A673 (cell line): ENCODE results near the gene CCL1. TPM values are rescaled to one million over a fixed set of nuclear protein-coding genes. Genes with fewer than 3 reads are reported as not detected.

ENCODE experiments used
- BruUV-seq: library from RNA; stranded (reverse); fragments of 400-500 nt; replicated peaks from 2 replicates; lab custom pipeline; 2021; lab: Mats Ljungman, UMichigan
- CTCF ChIA-PET: fragments of 300-600 bp; sonication (Branson Sonifier 250); formaldehyde crosslinking; loops from one replicate; lab custom pipeline; 2022; ENCODE audit warnings: antibody characterized with exemption; lab: Charles Lee
- POLR2A ChIA-PET: fragments of 300-600 bp; sonication (Branson Sonifier 250); formaldehyde crosslinking; loops from one replicate; lab custom pipeline; 2022; ENCODE audit warnings: antibody characterized with exemption; ENCODE audit not compliant: low non-redundant PET; lab: Charles Lee
- DNase-seq: peaks from one replicate; pipeline ENCODE4 v3.0.0-alpha.2; 2015; ENCODE audit warnings: low spot score
- H3K27ac ChIP-seq: fragments of 200-600 bp; sonication (generic); 2 replicates; pipeline ENCODE4 v1.5.1; 2016; ENCODE audit warnings: mixed run types, low read depth, mild to moderate bottlenecking, mixed read lengths, antibody characterized with exemption, low read length; ENCODE audit not compliant: poor library complexity, severe bottlenecking
- H3K27me3 ChIP-seq: fragments of 200-600 bp; sonication (generic); replicated peaks from 2 replicates; pipeline ENCODE4 v1.6.1; 2017; ENCODE audit warnings: mixed run types, low read depth, mild to moderate bottlenecking, mixed read lengths, antibody characterized with exemption, low read length; ENCODE audit not compliant: insufficient read depth, poor library complexity
- H3K36me3 ChIP-seq: fragments of 200-600 bp; sonication (generic); 2 replicates; pipeline ENCODE4 v1.6.1; 2016; ENCODE audit warnings: mixed run types, mild to moderate bottlenecking, mixed read lengths, antibody characterized with exemption, low read length; ENCODE audit not compliant: insufficient read depth, poor library complexity, severe bottlenecking
- H3K4me1 ChIP-seq: fragments of 200-600 bp; sonication (generic); 2 replicates; pipeline ENCODE4 v1.6.1; 2017; ENCODE audit warnings: mixed run types, mild to moderate bottlenecking, mixed read lengths, antibody characterized with exemption, low read length; ENCODE audit not compliant: insufficient read depth, poor library complexity, severe bottlenecking
- H3K4me3 ChIP-seq: fragments of 200-600 bp; sonication (generic); 2 replicates; pipeline ENCODE4 v1.5.1; 2016; ENCODE audit warnings: low read depth, mixed run types, mild to moderate bottlenecking, mixed read lengths, low read length; ENCODE audit not compliant: poor library complexity, severe bottlenecking
- H3K9me3 ChIP-seq: fragments of 200-600 bp; sonication (generic); 2 replicates; pipeline ENCODE4 v1.6.1; 2016; ENCODE audit warnings: mixed run types, low read depth, mild to moderate bottlenecking, mixed read lengths, antibody characterized with exemption, low read length; ENCODE audit not compliant: poor library complexity, severe bottlenecking
- EZH2 ChIP-seq: fragments of 200-600 bp; sonication (generic); IDR thresholded peaks from 2 replicates; pipeline ENCODE4 v1.6.1; 2017; ENCODE audit warnings: borderline replicate concordance, low read depth, mild to moderate bottlenecking, mixed read lengths, antibody characterized with exemption, low read length; ENCODE audit not compliant: poor library complexity, severe bottlenecking
- intact Hi-C: fragments of 100-400 bp; cut with micrococcal nuclease; formaldehyde crosslinking; loops from one replicate; pipeline ENCODE4 v1.10.0; 2022; ENCODE audit not compliant: unreplicated experiment
- total RNA-seq: library from RNA; stranded (reverse); gene quantifications from 2 replicates; pipeline ENCODE4 v1.2.3, GENCODE V29; 2021
- TF ChIP-seq, protein P1 (sequence below): fragments of 300-800, 200-600 bp; sonication (generic); conservative IDR thresholded peaks from 2 replicates; pipeline ENCODE4 v1.5.1; 2017; ENCODE audit warnings: low read depth, mild to moderate bottlenecking, antibody characterized with exemption, low read length, moderate library complexity, mixed read lengths

Gene CCL1
- total RNA-seq, 1 experiment from 2014 or later = not detected

DNA sequence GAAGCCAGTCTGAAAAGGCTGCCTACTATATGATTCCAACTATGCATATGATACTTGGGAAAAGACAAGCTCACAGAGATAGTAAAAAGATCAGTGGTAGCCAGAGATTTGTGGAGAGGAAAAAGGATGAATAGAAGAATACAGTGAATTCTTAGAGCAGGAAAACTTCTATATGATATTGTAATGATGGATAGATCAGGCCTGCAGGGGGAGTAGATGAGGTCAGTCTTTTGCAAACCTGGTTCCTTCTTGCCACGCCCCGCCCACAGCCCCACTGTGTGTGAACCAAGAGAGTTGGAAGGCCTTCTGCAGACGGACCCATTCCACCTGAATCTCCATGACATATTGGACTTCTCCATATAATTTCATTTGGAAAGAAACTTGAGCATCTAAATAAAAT is 44.6 kb downstream of the CCL1 start:
- Histone ChIP-seq H3K27me3 (peaks cover 5% of the 10 kb centered on the region), H3K9me3 (no peaks in the 10 kb centered on the region), H3K36me3 (no peaks in the 10 kb centered on the region), H3K4me3 (no peak overlapping the region), H3K27ac (no peak overlapping the region), H3K4me1 (no peaks in the 10 kb centered on the region)
- BruUV-seq = no TSS peak
- ChIA-PET CTCF (no interaction called here), POLR2A (no interaction called here)
- intact Hi-C loops = no loop called here
- peak; percentile 7 for DNase-seq
- TF ChIP-seq EZH2 = no peak
- TF ChIP-seq, protein P1, sequence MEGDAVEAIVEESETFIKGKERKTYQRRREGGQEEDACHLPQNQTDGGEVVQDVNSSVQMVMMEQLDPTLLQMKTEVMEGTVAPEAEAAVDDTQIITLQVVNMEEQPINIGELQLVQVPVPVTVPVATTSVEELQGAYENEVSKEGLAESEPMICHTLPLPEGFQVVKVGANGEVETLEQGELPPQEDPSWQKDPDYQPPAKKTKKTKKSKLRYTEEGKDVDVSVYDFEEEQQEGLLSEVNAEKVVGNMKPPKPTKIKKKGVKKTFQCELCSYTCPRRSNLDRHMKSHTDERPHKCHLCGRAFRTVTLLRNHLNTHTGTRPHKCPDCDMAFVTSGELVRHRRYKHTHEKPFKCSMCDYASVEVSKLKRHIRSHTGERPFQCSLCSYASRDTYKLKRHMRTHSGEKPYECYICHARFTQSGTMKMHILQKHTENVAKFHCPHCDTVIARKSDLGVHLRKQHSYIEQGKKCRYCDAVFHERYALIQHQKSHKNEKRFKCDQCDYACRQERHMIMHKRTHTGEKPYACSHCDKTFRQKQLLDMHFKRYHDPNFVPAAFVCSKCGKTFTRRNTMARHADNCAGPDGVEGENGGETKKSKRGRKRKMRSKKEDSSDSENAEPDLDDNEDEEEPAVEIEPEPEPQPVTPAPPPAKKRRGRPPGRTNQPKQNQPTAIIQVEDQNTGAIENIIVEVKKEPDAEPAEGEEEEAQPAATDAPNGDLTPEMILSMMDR = 0 out of 2 replicates have a peak, but pooled peaks have one; percentile 17

GRCh38 chr17:34314279-34314678 is 48.8 kb downstream of the CCL1 start:
- Histone ChIP-seq H3K9me3 (no peaks in the 10 kb centered on the region), H3K36me3 (no peaks in the 10 kb centered on the region), H3K27ac (no peak overlapping the region), H3K4me1 (no peaks in the 10 kb centered on the region), H3K27me3 (peaks cover 5% of the 10 kb centered on the region), H3K4me3 (no peak overlapping the region)
- ChIA-PET POLR2A (no interaction called here), CTCF (no interaction called here)
- no TSS peak for BruUV-seq
- intact Hi-C loops = no loop called here
- no peak for DNase-seq
- TF ChIP-seq EZH2 = no peak

GRCh38 chr17:34313164-34313563 is 49.9 kb downstream of the CCL1 start:
- no peak for DNase-seq
- Histone ChIP-seq H3K27me3 (peaks cover 5% of the 10 kb centered on the region), H3K9me3 (no peaks in the 10 kb centered on the region), H3K4me1 (no peaks in the 10 kb centered on the region), H3K36me3 (no peaks in the 10 kb centered on the region), H3K4me3 (no peak overlapping the region), H3K27ac (no peak overlapping the region)
- TF ChIP-seq EZH2 = no peak
- ChIA-PET POLR2A (no interaction called here), CTCF (no interaction called here)
- no TSS peak for BruUV-seq
- intact Hi-C loops = no loop called here

- no peak for DNase-seq
- no peaks in the 10 kb centered on the region for H3K4me1 ChIP-seq
- intact Hi-C loops = no loop called here
- H3K27ac ChIP-seq = no peak overlapping the region
- peaks cover 5% of the 10 kb centered on the region for H3K27me3 ChIP-seq
- POLR2A ChIA-PET = no interaction called here
- no peaks in the 10 kb centered on the region for H3K9me3 ChIP-seq
- H3K36me3 ChIP-seq = no peaks in the 10 kb centered on the region
- CTCF ChIA-PET = no interaction called here
- TF ChIP-seq EZH2 = no peak
- TF ChIP-seq, protein P1 = no peak
- no TSS peak for BruUV-seq
- no peak overlapping the region for H3K4me3 ChIP-seq
Measured at GRCh38 chr17:34312080-34312479, 51.0 kb downstream of the CCL1 start.
